GM12878 (cell line): ENCODE results near the gene EXOC4. TPM values are rescaled to one million over a fixed set of nuclear protein-coding genes. Genes with fewer than 3 reads are reported as not detected.

ENCODE experiments used
- ATAC-seq: fragments of 200-7000 bp; cut with Tn5 transposase; 3 replicates; pipeline ENCODE4 v1.9.1; 2020; ENCODE audit warnings: mild to moderate bottlenecking, moderate library complexity
- BruUV-seq: library from RNA; stranded (reverse); fragments of 400-500 nt; replicated peaks from 2 replicates; lab custom pipeline; 2021; lab: Mats Ljungman, UMichigan
- CTCF ChIA-PET: fragments of 300-600 bp; sonication (Branson Sonifier 250); formaldehyde crosslinking; extraction: SDS; loops from one replicate; lab custom pipeline; 2021; ENCODE audit warnings: inconsistent platforms; lab: Yijun Ruan, JAX
- POLR2A ChIA-PET: fragments of 350-600 bp; formaldehyde crosslinking; extraction: SDS; loops from one replicate; lab custom pipeline; 2021; ENCODE audit warnings: inconsistent platforms; lab: Charles Lee
- RAD21 ChIA-PET: fragments of 300-600 bp; sonication (Branson Sonifier 250); formaldehyde crosslinking; loops from one replicate; lab custom pipeline; 2023; ENCODE audit warnings: antibody characterized with exemption; ENCODE audit not compliant: unreplicated experiment; lab: Charles Lee
- SMC1A ChIA-PET: fragments of 300-600 bp; sonication (Branson Sonifier 250); formaldehyde crosslinking; loops from one replicate; lab custom pipeline; 2023; ENCODE audit not compliant: unreplicated experiment, uncharacterized antibody; lab: Charles Lee
- DNase-seq: peaks from one replicate; pipeline ENCODE4 v3.0.0-alpha.2; 2011; ENCODE audit warnings: low read depth, low spot score
- FAIRE-seq: peaks from 3 replicates; lab custom pipeline; 2011; peaks lifted over from hg19 to GRCh38; lab: Jason Lieb, UNC
- H2AFZ ChIP-seq: 2 replicates; pipeline ENCODE4 v1.6.0; 2011; ENCODE audit warnings: low read depth, low read length, control low read depth; ENCODE audit not compliant: control insufficient read depth
- H3K27ac ChIP-seq: 2 replicates; pipeline ENCODE4 v1.5.1; 2011; ENCODE audit warnings: control low read depth; ENCODE audit not compliant: control insufficient read depth, insufficient read depth
- H3K27me3 ChIP-seq, 2 experiments: replicated peaks in 1 of 2; 2 replicates each; pipeline versions ENCODE4 v1.6.0 to v1.6.1; 2011; ENCODE audit warnings: low read length in 1 of 2; ENCODE audit not compliant: control insufficient read depth in 2 of 2, insufficient read depth in 2 of 2
- H3K36me3 ChIP-seq, 2 experiments: 2 replicates each; pipeline ENCODE4 v1.5.1; 2011; ENCODE audit warnings: low read length in 1 of 2; ENCODE audit not compliant: control insufficient read depth in 2 of 2, insufficient read depth in 2 of 2
- H3K4me1 ChIP-seq: 2 replicates; pipeline ENCODE4 v1.6.1; 2011; ENCODE audit warnings: mild to moderate bottlenecking, low read length, moderate library complexity, mixed read lengths; ENCODE audit not compliant: control insufficient read depth, insufficient read depth
- H3K4me2 ChIP-seq: 2 replicates; pipeline ENCODE4 v1.6.0; 2011; ENCODE audit warnings: control low read depth; ENCODE audit not compliant: control insufficient read depth, insufficient read depth
- H3K4me3 ChIP-seq: fragments of 200-600 bp; sonication (generic); 2 replicates; pipeline ENCODE4 v1.5.1; 2016
- H3K79me2 ChIP-seq: 2 replicates; pipeline ENCODE4 v1.6.0; 2011; ENCODE audit warnings: low read length; ENCODE audit not compliant: control insufficient read depth, insufficient read depth
- H3K9ac ChIP-seq: 2 replicates; pipeline ENCODE4 v1.8.0; 2011; ENCODE audit warnings: low read length, control low read depth, mixed read lengths; ENCODE audit not compliant: control insufficient read depth, insufficient read depth
- H3K9me3 ChIP-seq: replicated peaks from 3 replicates; pipeline ENCODE4 v1.5.1; 2011; ENCODE audit warnings: mild to moderate bottlenecking, low read length; ENCODE audit not compliant: control insufficient read depth, insufficient read depth
- H4K20me1 ChIP-seq: 2 replicates; pipeline ENCODE4 v1.6.0; 2011; ENCODE audit not compliant: control insufficient read depth, insufficient read depth
- EED ChIP-seq: sonication (generic); IDR thresholded peaks from 2 replicates; pipeline ENCODE4 v1.6.1; 2016; ENCODE audit warnings: antibody characterized with exemption, low read depth
- JUND ChIP-seq: IDR thresholded peaks from 2 replicates; pipeline ENCODE4 v1.6.1; 2012; ENCODE audit warnings: low read depth, mild to moderate bottlenecking, low read length, improper control_type of control experiment, moderate library complexity
- MTA3 ChIP-seq: IDR thresholded peaks from 2 replicates; pipeline ENCODE4 v1.6.1; 2012; ENCODE audit warnings: low read length, inconsistent platforms, borderline replicate concordance
- NFIC ChIP-seq: IDR thresholded peaks from 2 replicates; pipeline ENCODE4 v1.6.1; 2012; ENCODE audit warnings: low read depth, mild to moderate bottlenecking, inconsistent platforms, low read length, moderate library complexity
- NR2C1 ChIP-seq: fragments of 450-650 bp; IDR thresholded peaks from 2 replicates; pipeline ENCODE4 v1.6.1; 2017; ENCODE audit warnings: antibody characterized with exemption, mild to moderate bottlenecking, moderate library complexity
- NR2F1 ChIP-seq: fragments of 450-650 bp; conservative IDR thresholded peaks from 2 replicates; pipeline ENCODE4 v1.6.1; 2017; ENCODE audit warnings: mild to moderate bottlenecking
- PAX5 ChIP-seq: IDR thresholded peaks from 2 replicates; pipeline ENCODE4 v1.6.1; 2011; ENCODE audit warnings: low read depth, low read length, borderline replicate concordance
- POU2F2 ChIP-seq: IDR thresholded peaks from 3 replicates; pipeline ENCODE4 v1.6.1; 2011; ENCODE audit warnings: low read depth, mild to moderate bottlenecking, low read length, borderline replicate concordance
- RAD21 ChIP-seq: IDR thresholded peaks from 2 replicates; pipeline ENCODE4 v1.6.1; 2011; ENCODE audit warnings: mild to moderate bottlenecking, low read depth, low read length, moderate library complexity; ENCODE audit not compliant: insufficient read depth
- REST ChIP-seq: IDR thresholded peaks from 2 replicates; pipeline ENCODE4 v1.6.1; 2012; ENCODE audit warnings: mild to moderate bottlenecking, low read depth, low read length
- SMC3 ChIP-seq: IDR thresholded peaks from 2 replicates; pipeline ENCODE4 v1.6.1; 2011; ENCODE audit warnings: low read length, improper control_type of control experiment, borderline replicate concordance
- SPI1 ChIP-seq: IDR thresholded peaks from 2 replicates; pipeline ENCODE4 v1.6.1; 2011; ENCODE audit warnings: low read depth, mild to moderate bottlenecking, low read length, moderate library complexity, borderline replicate concordance; ENCODE audit not compliant: insufficient read depth
- TAF1 ChIP-seq: IDR thresholded peaks from 2 replicates; pipeline ENCODE4 v1.6.1; 2011; ENCODE audit warnings: mild to moderate bottlenecking, low read depth, low read length, borderline replicate concordance
- ZBTB40 ChIP-seq: fragments of 450-650 bp; IDR thresholded peaks from 2 replicates; pipeline ENCODE4 v1.6.1; 2016; ENCODE audit warnings: mild to moderate bottlenecking, moderate library complexity, borderline replicate concordance
- ZNF207 ChIP-seq: fragments of 450-650 bp; IDR thresholded peaks from 2 replicates; pipeline ENCODE4 v1.6.1; 2014; ENCODE audit warnings: antibody characterized with exemption, mild to moderate bottlenecking, borderline replicate concordance
- ZNF274 ChIP-seq: IDR thresholded peaks from one replicate; pipeline ENCODE4 v1.8.0; 2011; ENCODE audit not compliant: insufficient read length, insufficient read depth
- ZNF384 ChIP-seq: IDR thresholded peaks from 2 replicates; pipeline ENCODE4 v1.6.1; 2012; ENCODE audit warnings: low read depth, mild to moderate bottlenecking, low read length, improper control_type of control experiment, borderline replicate concordance
- WGBS: methylation state at CpG from one replicate; pipeline ENCODE4 v1.1.6; 2016; ENCODE audit warnings: low lambda C conversion rate; ENCODE audit not compliant: insufficient replicate concordance, insufficient coverage; ENCODE audit errors: missing lambda C conversion rate; 5-methylcytosine and 5-hydroxymethylcytosine counted together
- in situ Hi-C: fragments of 300-500 bp; cut with MboI; formaldehyde crosslinking; loops from 9 replicates; pipeline ENCODE4 v1.14.3; 2018; ENCODE audit warnings: mixed read lengths
- intact Hi-C: fragments of 100-400 bp; cut with micrococcal nuclease; formaldehyde crosslinking; loops from one replicate; pipeline ENCODE4 v1.14.2; 2022; ENCODE audit not compliant: unreplicated experiment
- polyA plus RNA-seq, 11 experiments: library from polyadenylated mRNA; depleted of rRNA in 4 of 11; unstranded in 6 of 11; stranded (reverse) in 5 of 11; fragments of >200 nt; fragmentation: Nextera tagmentation in 4 of 11; fragmentation: Illumina TruSeq in 1 of 11; extraction: Ambion mirVana in 4 of 11; extraction: Trizol in 1 of 11; gene quantifications; 1 replicate in 1 of 11; 2 replicates in 10 of 11; pipeline versions ENCODE4 v1.2.1 to v1.2.3, GENCODE V29; 2011 to 2016; ENCODE audit warnings: inconsistent platforms in 2 of 11, missing spikeins in 2 of 11, low read depth in 1 of 11
- total RNA-seq, 4 experiments: library from RNA; depleted of rRNA in 3 of 4; stranded (reverse); fragments of >200 nt in 3 of 4; fragmentation: Illumina TruSeq in 1 of 4; extraction: Trizol in 1 of 4; gene quantifications; 2 replicates each; pipeline versions ENCODE4 v1.2.1 to v1.2.3, GENCODE V29; 2013 to 2021

The EXOC4 gene
- total and polyA plus RNA-seq, 10 of the 15 experiments (the other 5 are each of a cell fraction or from before 2014, with no cell fraction given): 13.2 to 44.5 (median 29.6) TPM

GRCh38 chr7:134051020-134051419 is 798.1 kb downstream of the EXOC4 start:
- H3K4me2 ChIP-seq: no peak overlapping the region
- TF ChIP-seq MTA3 (no peak), ZNF274 (no peak), ZNF384 (no peak), NR2C1 (no peak), EED (no peak), NFIC (no peak), NR2F1 (no peak), ZNF207 (no peak), JUND (no peak), SPI1 (no peak), SMC3 (no peak), POU2F2 (no peak), ZBTB40 (no peak), REST (no peak), TAF1 (no peak), RAD21 (no peak), PAX5 (no peak)
- no peaks in the 10 kb centered on the region for H3K9me3 ChIP-seq
- H3K4me1 ChIP-seq: no peaks in the 10 kb centered on the region
- H2AFZ ChIP-seq: no peak overlapping the region
- ATAC-seq (no peak), FAIRE-seq (no peak), DNase-seq (no peak)
- RAD21 ChIA-PET: no interaction called here
- POLR2A ChIA-PET: no interaction called here
- CTCF ChIA-PET: no interaction called here
- no peaks in the 10 kb centered on the region for H3K27me3 ChIP-seq
- WGBS: 86% methylated on average over 2 of the region's 2 CpGs
- SMC1A ChIA-PET: no interaction called here
- no peaks in the 10 kb centered on the region for H3K36me3 ChIP-seq
- no peak overlapping the region for H3K4me3 ChIP-seq
- H3K79me2 ChIP-seq: no peaks in the 10 kb centered on the region
- in situ Hi-C loops: no loop called here
- H3K9ac ChIP-seq: no peak overlapping the region
- no TSS peak for BruUV-seq
- H3K27ac ChIP-seq: no peak overlapping the region
- no peaks in the 10 kb centered on the region for H4K20me1 ChIP-seq
- intact Hi-C loops: no loop called here
